Ascending aorta (tissue), 2 donors: ENCODE data around the gene HLA-DRB1. TPM values are rescaled to one million over a fixed set of nuclear protein-coding genes. Genes with fewer than 3 reads are reported as not detected.

Experiments used
- DNase-seq, 2 donors: peaks; one replicate each; pipeline ENCODE4 v3.0.0-alpha.2; 2019; ENCODE audit warnings: low spot score in 2 of 2
- H3K27ac ChIP-seq, 2 donors: fragments of 200-600 bp; sonication (generic); one replicate each; pipeline ENCODE4 v1.5.1; 2016 to 2017; ENCODE audit warnings: mild to moderate bottlenecking in 1 of 2
- H3K27me3 ChIP-seq: fragments of 200-600 bp; sonication (generic); one replicate; pipeline ENCODE4 v1.5.1; 2017
- H3K36me3 ChIP-seq, 2 donors: fragments of 200-600 bp; sonication (generic); one replicate each; pipeline ENCODE4 v1.5.1; 2016
- H3K4me1 ChIP-seq, 2 donors: fragments of 200-600 bp; sonication (generic); one replicate each; pipeline ENCODE4 v1.5.1; 2016 to 2017; ENCODE audit warnings: mild to moderate bottlenecking in 1 of 2
- H3K4me3 ChIP-seq, 2 donors: fragments of 200-600 bp; sonication (generic); one replicate each; pipeline ENCODE4 v1.5.1; 2016 to 2017; ENCODE audit warnings: mild to moderate bottlenecking in 1 of 2
- H3K9me3 ChIP-seq, 2 donors: fragments of 200-600 bp; sonication (generic); one replicate each; pipeline ENCODE4 v1.5.1; 2016
- CTCF ChIP-seq, 3 experiments: fragments of 200-600 bp in 2 of 3; fragments of 450-650 bp in 1 of 3; sonication (generic) in 2 of 3; IDR thresholded peaks; one replicate each; pipeline ENCODE4 v1.5.1; 2016 to 2019; ENCODE audit warnings: antibody characterized with exemption in 3 of 3, mild to moderate bottlenecking in 1 of 3, moderate library complexity in 1 of 3
- intact Hi-C: fragments of 100-400 bp; cut with DNase I; formaldehyde crosslinking; loops from one replicate; pipeline ENCODE4 v1.15.1; 2023
- total RNA-seq: library from RNA; depleted of rRNA; stranded (reverse); fragments of >200 nt; gene quantifications from one replicate; pipeline ENCODE4 v1.1.0, GENCODE V29; 2016

The HLA-DRB1 gene
- total RNA-seq, 1 donor from 2014 or later: 82.5 TPM

GRCh38 chr6:32607988-32608298 lies 18.3 kb upstream of the HLA-DRB1 start:
- no peak for TF ChIP-seq CTCF (IDR thresholded peaks at IDR 0.05)
- Histone ChIP-seq H3K27me3 (no peaks in the 10 kb centered on the region), H3K27ac (no peak overlapping the region), H3K4me1 (no peaks in the 10 kb centered on the region), H3K9me3 (no peaks in the 10 kb centered on the region), H3K36me3 (no peaks in the 10 kb centered on the region), H3K4me3 (no peak overlapping the region)
- no peak for DNase-seq
- intact Hi-C loops: no loop called here

- no peaks in the 10 kb centered on the region for H3K9me3 ChIP-seq
- no peaks in the 10 kb centered on the region for H3K27me3 ChIP-seq
- H3K27ac ChIP-seq: no peak overlapping the region
- TF ChIP-seq CTCF (IDR thresholded peaks at IDR 0.05): no peak
- intact Hi-C loops: no loop called here
- H3K4me3 ChIP-seq: no peak overlapping the region
- DNase-seq: no peak
- no peaks in the 10 kb centered on the region for H3K36me3 ChIP-seq
- no peaks in the 10 kb centered on the region for H3K4me1 ChIP-seq
These were observed 17.8 kb upstream of the HLA-DRB1 start for GRCh38 chr6:32607263-32607987.

- peak overlapping the region in 1 of 2 donors; percentile 16 for H3K27ac ChIP-seq
- TF ChIP-seq CTCF (IDR thresholded peaks at IDR 0.05): no peak
- intact Hi-C loops: no loop called here
- no peaks in the 10 kb centered on the region for H3K9me3 ChIP-seq
- no peaks in the 10 kb centered on the region for H3K27me3 ChIP-seq
- H3K4me3 ChIP-seq: no peak overlapping the region
- no peaks in the 10 kb centered on the region for H3K36me3 ChIP-seq
- H3K4me1 ChIP-seq: no peaks in the 10 kb centered on the region
- no peak for DNase-seq
These were observed 14.8 kb upstream of the HLA-DRB1 start for GRCh38 chr6:32604434-32604877.

GRCh38 chr6:32603888-32604287 lies 14.2 kb upstream of the HLA-DRB1 start:
- intact Hi-C loops: no loop called here
- no peak overlapping the region for H3K4me3 ChIP-seq
- DNase-seq: no peak
- peak overlapping the region in 1 of 2 donors; percentile 16 for H3K27ac ChIP-seq
- no peaks in the 10 kb centered on the region for H3K4me1 ChIP-seq
- H3K9me3 ChIP-seq: no peaks in the 10 kb centered on the region
- no peaks in the 10 kb centered on the region for H3K36me3 ChIP-seq
- no peaks in the 10 kb centered on the region for H3K27me3 ChIP-seq
- no peak for TF ChIP-seq CTCF (IDR thresholded peaks at IDR 0.05)

GRCh38 chr6:32603222-32603621 lies 13.6 kb upstream of the HLA-DRB1 start:
- H3K36me3 ChIP-seq: no peaks in the 10 kb centered on the region
- TF ChIP-seq CTCF (IDR thresholded peaks at IDR 0.05): no peak
- intact Hi-C loops: no loop called here
- DNase-seq: no peak
- H3K4me1 ChIP-seq: no peaks in the 10 kb centered on the region
- H3K27me3 ChIP-seq: no peaks in the 10 kb centered on the region
- no peak overlapping the region for H3K4me3 ChIP-seq
- no peaks in the 10 kb centered on the region for H3K9me3 ChIP-seq
- no peak overlapping the region for H3K27ac ChIP-seq

- TF ChIP-seq CTCF (IDR thresholded peaks at IDR 0.05): no peak
- Histone ChIP-seq H3K27ac (no peak overlapping the region), H3K27me3 (no peaks in the 10 kb centered on the region), H3K4me1 (no peaks in the 10 kb centered on the region), H3K36me3 (no peaks in the 10 kb centered on the region), H3K9me3 (no peaks in the 10 kb centered on the region), H3K4me3 (no peak overlapping the region)
- intact Hi-C loops: no loop called here
- DNase-seq: no peak
These were observed 12.7 kb upstream of the HLA-DRB1 start for GRCh38 chr6:32602383-32602782.
